GM23248 (cell line): ENCODE data around the gene MYADM. TPM values are rescaled to one million over a fixed set of nuclear protein-coding genes. Genes with fewer than 3 reads are reported as not detected.

Experiments
- DNase-seq: peaks from one replicate; pipeline ENCODE4 v3.0.0-alpha.2; 2015
- H2AFZ ChIP-seq: fragments of 200-600 bp; sonication (generic); 2 replicates; pipeline ENCODE4 v1.6.1; 2016; ENCODE audit warnings: antibody characterized with exemption
- H3F3A ChIP-seq: fragments of 200-600 bp; sonication (generic); 2 replicates; pipeline ENCODE4 v1.6.1; 2016; ENCODE audit warnings: mild to moderate bottlenecking, antibody characterized with exemption, mixed run types; ENCODE audit not compliant: insufficient read depth
- H3K27ac ChIP-seq: fragments of 200-600 bp; sonication (generic); 2 replicates; pipeline ENCODE4 v1.5.1; 2016; ENCODE audit warnings: mild to moderate bottlenecking
- H3K27me3 ChIP-seq: fragments of 200-600 bp; sonication (generic); replicated peaks from 2 replicates; pipeline ENCODE4 v1.6.1; 2016; ENCODE audit warnings: mild to moderate bottlenecking; ENCODE audit not compliant: insufficient read depth
- H3K36me3 ChIP-seq: fragments of 200-600 bp; sonication (generic); 2 replicates; pipeline ENCODE4 v1.6.1; 2016; ENCODE audit warnings: low read depth, mild to moderate bottlenecking
- H3K4me1 ChIP-seq: fragments of 200-600 bp; sonication (generic); 2 replicates; pipeline ENCODE4 v1.6.1; 2016; ENCODE audit warnings: mild to moderate bottlenecking; ENCODE audit not compliant: insufficient read depth
- H3K4me2 ChIP-seq: fragments of 200-600 bp; sonication (generic); one replicate; pipeline ENCODE4 v1.6.1; 2016; ENCODE audit warnings: mild to moderate bottlenecking; ENCODE audit not compliant: unreplicated experiment
- H3K4me3 ChIP-seq: fragments of 200-600 bp; sonication (generic); 2 replicates; pipeline ENCODE4 v1.5.1; 2016; ENCODE audit warnings: mild to moderate bottlenecking
- H3K79me2 ChIP-seq: fragments of 200-600 bp; sonication (generic); 2 replicates; pipeline ENCODE4 v1.6.1; 2016; ENCODE audit warnings: mild to moderate bottlenecking; ENCODE audit not compliant: insufficient read depth
- H3K9ac ChIP-seq: fragments of 200-600 bp; sonication (generic); 2 replicates; pipeline ENCODE4 v1.6.1; 2016; ENCODE audit warnings: mild to moderate bottlenecking
- H3K9me2 ChIP-seq: fragments of 200-600 bp; sonication (generic); 2 replicates; pipeline ENCODE4 v1.6.1; 2016; ENCODE audit warnings: mixed run types, mild to moderate bottlenecking, moderate library complexity; ENCODE audit not compliant: insufficient read depth
- H3K9me3 ChIP-seq: fragments of 200-600 bp; sonication (generic); one replicate; pipeline ENCODE4 v1.6.1; 2017; ENCODE audit warnings: low read depth
- H4K20me1 ChIP-seq: fragments of 200-600 bp; sonication (generic); 2 replicates; pipeline ENCODE4 v1.6.0; 2016; ENCODE audit not compliant: insufficient read depth
- EZH2 ChIP-seq: fragments of 200-600 bp; sonication (generic); IDR thresholded peaks from 2 replicates; pipeline ENCODE4 v1.6.1; 2018; ENCODE audit warnings: antibody characterized with exemption, mild to moderate bottlenecking; ENCODE audit not compliant: insufficient read depth, poor library complexity, severe bottlenecking
- EZH2phosphoT487 ChIP-seq: fragments of 200-600 bp; sonication (generic); IDR thresholded peaks from 2 replicates; pipeline ENCODE4 v1.6.1; 2018; ENCODE audit warnings: antibody characterized with exemption, moderate library complexity, mild to moderate bottlenecking, low read depth; ENCODE audit not compliant: insufficient read depth
- WGBS, 2 experiments: methylation state at CpG; one replicate each; pipeline ENCODE4 v1.1.6; 2015 to 2017; ENCODE audit warnings: low lambda C conversion rate in 2 of 2, low coverage in 1 of 2; ENCODE audit errors: missing lambda C conversion rate in 2 of 2; 5-methylcytosine and 5-hydroxymethylcytosine counted together
- in situ Hi-C: fragments of 300-500 bp; cut with MboI; formaldehyde crosslinking; loops from 2 replicates; pipeline ENCODE4 v1.15.0; 2020
- polyA plus RNA-seq: library from polyadenylated mRNA; unstranded; fragments of >200 nt; fragmentation: Nextera tagmentation; extraction: Ambion mirVana; gene quantifications from 2 replicates; pipeline ENCODE4 v1.2.1, GENCODE V29; 2016
- total RNA-seq: library from RNA; depleted of rRNA; stranded (reverse); fragments of >200 nt; shearing (Covaris generic); gene quantifications from 2 replicates; pipeline ENCODE4 v1.2.3, GENCODE V29; 2014

Gene MYADM
- total and polyA plus RNA-seq, 2 experiments from 2014 or later: 74.8 to 222 TPM

DNA sequence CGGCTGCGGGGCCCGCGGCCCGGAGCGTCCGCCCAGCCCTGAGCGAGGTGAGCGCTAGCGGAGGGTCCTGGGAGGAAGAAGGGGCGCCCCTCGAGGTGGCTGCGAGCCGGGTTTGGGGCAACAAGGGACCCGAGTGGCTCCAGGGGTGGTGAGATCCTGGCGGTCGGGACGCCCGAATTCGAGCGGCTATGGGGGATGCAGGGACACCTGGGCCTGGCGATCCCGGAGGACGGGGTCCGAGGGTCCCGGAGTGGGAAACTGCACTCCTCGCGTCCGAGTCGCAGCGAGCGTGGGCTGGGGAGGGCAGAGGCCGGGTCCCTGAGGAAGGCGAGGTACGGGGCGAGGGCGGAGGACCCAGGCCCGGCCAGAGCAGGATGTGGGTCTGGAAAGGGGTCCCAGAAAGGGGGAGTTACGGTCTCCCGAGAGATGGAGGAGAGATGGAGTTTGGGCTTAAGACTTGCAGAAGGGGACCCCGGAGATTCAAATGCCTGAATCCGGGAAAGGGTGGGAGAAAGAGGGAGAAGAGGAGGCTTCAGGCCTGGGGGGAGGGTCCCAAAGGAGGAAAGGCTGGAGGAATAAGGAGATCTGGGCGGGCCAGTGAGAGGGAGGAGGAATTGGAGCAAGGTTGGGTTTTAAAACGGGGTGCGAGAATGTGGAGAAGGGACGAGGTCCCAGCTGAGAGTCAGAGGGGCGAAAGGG lies 41.9 kb downstream of the MYADM start:
- H3K9me3 ChIP-seq: no peaks in the 10 kb centered on the region
- peaks cover 7% of the 10 kb centered on the region; the same call in 1 of the 2 replicates for H3K4me1 ChIP-seq
- in situ Hi-C loops: no loop called here
- no peak overlapping the region for H3K4me2 ChIP-seq
- TF ChIP-seq EZH2phosphoT487 (peak; percentile 73; the same call in 1 of the 2 replicates), EZH2 (peak; percentile 87)
- WGBS, 2 experiments: 1 to 2% methylated on average over 26 to 47 of the region's 47 CpGs
- no peak overlapping the region for H3K27ac ChIP-seq
- no peak overlapping the region for H3K4me3 ChIP-seq
- no peaks in the 10 kb centered on the region for H3F3A ChIP-seq
- no peak for DNase-seq
- H3K27me3 ChIP-seq: peaks cover 56% of the 10 kb centered on the region
- H3K79me2 ChIP-seq: no peaks in the 10 kb centered on the region
- H3K36me3 ChIP-seq: no peaks in the 10 kb centered on the region
- no peak overlapping the region for H2AFZ ChIP-seq
- no peaks in the 10 kb centered on the region for H4K20me1 ChIP-seq
- no peaks in the 10 kb centered on the region for H3K9me2 ChIP-seq
- no peak overlapping the region for H3K9ac ChIP-seq

DNA sequence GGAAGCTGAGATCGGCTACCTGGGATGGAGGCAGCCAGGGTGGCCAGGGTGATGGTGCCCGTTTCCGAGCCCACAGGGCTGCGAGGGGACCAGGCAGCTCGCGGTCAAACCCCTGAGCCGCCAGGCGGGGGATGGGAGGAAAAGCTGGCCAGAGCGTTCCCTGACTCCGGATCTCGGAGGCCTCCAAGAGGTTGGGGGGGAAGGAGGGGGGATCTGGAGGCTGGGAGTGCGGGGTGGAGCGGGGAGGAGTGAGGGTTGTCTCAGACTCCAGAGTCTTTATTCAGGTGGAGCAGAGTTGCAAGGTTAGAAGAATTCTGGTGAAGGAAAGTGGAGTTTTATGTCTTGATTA lies 42.5 kb downstream of the MYADM start:
- H3K4me3 ChIP-seq: no peak overlapping the region
- DNase-seq: no peak
- H3K9me3 ChIP-seq: no peaks in the 10 kb centered on the region
- in situ Hi-C loops: no loop called here
- no peak overlapping the region for H3K9ac ChIP-seq
- H2AFZ ChIP-seq: no peak overlapping the region
- no peaks in the 10 kb centered on the region for H3K79me2 ChIP-seq
- H3K27ac ChIP-seq: no peak overlapping the region
- H3K9me2 ChIP-seq: no peaks in the 10 kb centered on the region
- TF ChIP-seq EZH2phosphoT487 (no peak; the same call in 1 of the 2 replicates), EZH2 (no peak)
- H3K36me3 ChIP-seq: no peaks in the 10 kb centered on the region
- H3K4me2 ChIP-seq: no peak overlapping the region
- H3K27me3 ChIP-seq: peaks cover 56% of the 10 kb centered on the region
- H3K4me1 ChIP-seq: peaks cover 7% of the 10 kb centered on the region; the same call in 1 of the 2 replicates
- no peaks in the 10 kb centered on the region for H4K20me1 ChIP-seq
- no peaks in the 10 kb centered on the region for H3F3A ChIP-seq
- WGBS, 2 experiments: 1 to 2% methylated on average over 11 to 13 of the region's 13 CpGs

DNA sequence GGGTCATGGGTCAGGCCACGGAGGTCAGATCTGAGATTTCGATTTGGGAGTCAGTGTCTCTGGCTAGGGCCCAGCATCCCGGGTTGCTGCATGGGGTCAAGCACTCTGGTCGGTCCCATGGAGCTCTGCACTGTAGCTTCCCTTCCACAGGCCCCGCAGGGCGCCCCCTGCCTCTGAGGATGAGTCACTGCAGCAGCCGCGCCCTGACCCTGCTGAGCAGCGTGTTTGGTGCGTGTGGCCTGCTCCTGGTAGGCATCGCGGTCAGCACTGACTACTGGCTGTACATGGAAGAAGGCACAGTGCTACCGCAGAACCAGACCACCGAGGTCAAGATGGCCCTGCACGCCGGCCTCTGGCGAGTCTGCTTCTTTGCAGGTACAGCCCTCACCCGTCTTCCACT lies 45.0 kb downstream of the MYADM start:
- Histone ChIP-seq H3K4me2 (no peak overlapping the region), H3F3A (no peaks in the 10 kb centered on the region)

DNA sequence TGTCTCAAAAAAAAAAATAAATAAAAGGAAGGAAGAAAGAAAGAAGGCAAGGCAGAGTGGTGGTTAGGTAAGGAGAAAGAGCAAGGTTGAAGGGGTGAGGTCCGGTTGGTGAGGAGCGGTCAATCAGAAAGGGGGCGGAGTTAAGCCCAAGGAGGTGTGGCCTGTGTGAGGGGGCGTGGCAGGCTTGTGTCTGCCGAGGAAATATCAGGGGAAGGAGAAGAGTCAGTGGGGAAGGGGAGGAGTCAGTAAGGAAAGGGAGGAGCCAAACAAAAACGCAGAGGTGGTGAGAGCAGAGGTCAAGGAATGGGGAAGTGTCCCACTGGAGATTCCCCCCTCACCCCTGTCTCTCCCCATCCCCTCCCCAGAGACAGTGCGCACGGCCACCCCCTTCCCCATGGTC lies 47.3 kb downstream of the MYADM start:
- Histone ChIP-seq H3F3A (no peaks in the 10 kb centered on the region), H3K9ac (no peak overlapping the region), H3K4me3 (no peak overlapping the region), H3K27me3 (peaks cover 22% of the 10 kb centered on the region), H3K79me2 (no peaks in the 10 kb centered on the region), H3K9me2 (no peaks in the 10 kb centered on the region), H4K20me1 (no peaks in the 10 kb centered on the region), H3K9me3 (no peaks in the 10 kb centered on the region), H3K27ac (no peak overlapping the region), H3K4me2 (no peak overlapping the region), H2AFZ (no peak overlapping the region), H3K4me1 (no peaks in the 10 kb centered on the region), H3K36me3 (no peaks in the 10 kb centered on the region)
- in situ Hi-C loops: no loop called here
- DNase-seq: no peak
- 44 to 48% methylated on average over 6 to 8 of the region's 8 CpGs for WGBS, 2 experiments
- TF ChIP-seq EZH2 (no peak), EZH2phosphoT487 (no peak)

More for the DNA sequence above, 45.0 kb downstream of the MYADM start:
- WGBS, 2 experiments: 77% methylated on average over 18 of the region's 18 CpGs
- H3K27ac ChIP-seq: no peak overlapping the region
- no peaks in the 10 kb centered on the region for H4K20me1 ChIP-seq
- H3K79me2 ChIP-seq: no peaks in the 10 kb centered on the region
- H3K4me3 ChIP-seq: no peak overlapping the region
- no peak overlapping the region for H3K9ac ChIP-seq
- no peak for DNase-seq
- no peaks in the 10 kb centered on the region for H3K9me2 ChIP-seq
- TF ChIP-seq EZH2phosphoT487 (no peak), EZH2 (no peak)
- in situ Hi-C loops: no loop called here
- H3K4me1 ChIP-seq: peaks cover 7% of the 10 kb centered on the region; the same call in 1 of the 2 replicates
- H3K36me3 ChIP-seq: no peaks in the 10 kb centered on the region
- no peaks in the 10 kb centered on the region for H3K9me3 ChIP-seq
- peaks cover 43% of the 10 kb centered on the region for H3K27me3 ChIP-seq
- H2AFZ ChIP-seq: no peak overlapping the region

DNA sequence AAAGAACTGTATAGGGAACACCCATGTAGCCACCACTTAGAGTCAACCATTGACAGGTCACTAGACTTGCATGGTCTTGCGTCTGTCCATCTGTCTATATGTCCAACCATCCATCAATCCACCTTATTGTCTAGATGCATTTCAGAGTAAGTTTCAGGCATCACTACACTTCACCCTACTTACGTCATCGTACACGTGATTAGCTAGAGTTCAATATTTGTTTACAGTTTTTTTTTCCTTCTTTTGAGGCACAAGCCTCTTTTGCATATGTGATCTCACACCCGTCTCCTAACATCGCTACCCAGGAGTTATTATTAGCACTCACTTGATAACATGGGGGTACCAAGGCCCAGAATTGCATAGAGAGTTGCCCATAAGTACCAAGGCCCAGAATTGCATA lies 48.3 kb downstream of the MYADM start:
- DNase-seq: no peak
- in situ Hi-C loops: no loop called here
- Histone ChIP-seq H3K27me3 (peaks cover 12% of the 10 kb centered on the region; the same call in 1 of the 2 replicates), H3K9me3 (no peaks in the 10 kb centered on the region), H3K36me3 (no peaks in the 10 kb centered on the region), H2AFZ (no peak overlapping the region), H3K9ac (no peak overlapping the region), H3K9me2 (no peaks in the 10 kb centered on the region), H3F3A (no peaks in the 10 kb centered on the region), H3K4me3 (no peak overlapping the region), H3K27ac (no peak overlapping the region), H3K79me2 (no peaks in the 10 kb centered on the region), H3K4me1 (no peaks in the 10 kb centered on the region), H4K20me1 (no peaks in the 10 kb centered on the region), H3K4me2 (no peak overlapping the region)
- TF ChIP-seq EZH2 (no peak), EZH2phosphoT487 (no peak)
- WGBS, 2 experiments: 58 to 77% methylated on average over 6 of the region's 6 CpGs
